WTC11 (cell line): Measurements from ENCODE around the gene MDFIC.

ENCODE experiments used
- CTCF ChIP-seq: fragments of 200-600 bp; IDR thresholded peaks from 2 replicates; pipeline ENCODE4 v1.8.0; 2022; ENCODE audit warnings: antibody characterized with exemption
- E2F1 ChIP-seq: sonication (generic); formaldehyde crosslinking; IDR thresholded peaks from 2 replicates; pipeline ENCODE4 v1.8.0; 2022; ENCODE audit warnings: mild to moderate bottlenecking, missing genetic modification reagents
- FOXJ3 ChIP-seq: sonication (generic); formaldehyde crosslinking; IDR thresholded peaks from 2 replicates; pipeline ENCODE4 v1.9.0; 2021; ENCODE audit warnings: missing genetic modification reagents, mild to moderate bottlenecking, borderline replicate concordance
- JUN ChIP-seq: sonication (generic); formaldehyde crosslinking; IDR thresholded peaks from 2 replicates; pipeline ENCODE4 v1.8.0; 2023; ENCODE audit warnings: mild to moderate bottlenecking, missing genetic modification reagents
- NFATC4 ChIP-seq: fragments of 250-450 bp; sonication (Bioruptor Pico); IDR thresholded peaks from 2 replicates; pipeline ENCODE4 v1.9.0; 2021; ENCODE audit warnings: mild to moderate bottlenecking
- NFE2L1 ChIP-seq: sonication (generic); formaldehyde crosslinking; IDR thresholded peaks from 2 replicates; pipeline ENCODE4 v1.8.1; 2023; ENCODE audit warnings: missing genetic modification reagents
- NFYB ChIP-seq: sonication (generic); formaldehyde crosslinking; conservative IDR thresholded peaks from 2 replicates; pipeline ENCODE4 v1.8.0; 2022; ENCODE audit warnings: low read depth, missing genetic modification reagents
- TEAD4 ChIP-seq: sonication (generic); formaldehyde crosslinking; IDR thresholded peaks from 2 replicates; pipeline ENCODE4 v1.8.0; 2022; ENCODE audit warnings: mild to moderate bottlenecking, missing genetic modification reagents
- TF ChIP-seq, protein P1 (sequence below): sonication (generic); formaldehyde crosslinking; IDR thresholded peaks from 2 replicates; pipeline ENCODE4 v1.8.0; 2023; ENCODE audit warnings: missing genetic modification reagents
- TF ChIP-seq, protein P2 (sequence below): sonication (generic); formaldehyde crosslinking; IDR thresholded peaks from 2 replicates; pipeline ENCODE4 v1.8.0; 2023; ENCODE audit warnings: missing genetic modification reagents, mild to moderate bottlenecking, borderline replicate concordance

DNA sequence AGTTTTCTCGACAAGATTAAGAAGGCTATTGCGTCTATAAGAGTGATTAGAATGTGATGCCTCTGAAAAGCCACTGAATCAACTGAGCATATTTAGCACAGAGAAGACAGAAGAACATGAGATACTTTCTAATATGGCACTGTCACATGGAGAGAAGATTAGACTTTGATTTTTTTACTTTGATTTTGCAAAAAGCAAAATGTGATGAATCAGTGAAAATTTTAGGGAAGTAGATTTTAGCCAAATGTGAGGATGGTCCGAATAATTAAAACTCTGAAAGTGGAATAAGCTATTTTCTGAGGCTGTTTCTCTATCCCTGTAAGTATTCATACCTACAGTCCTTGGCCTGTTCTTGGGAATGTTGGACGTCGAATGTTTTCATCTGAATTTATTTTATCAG lies 11.8 kb downstream of the MDFIC start:
- TF ChIP-seq CTCF = no peak
- TF ChIP-seq FOXJ3 (CRISPR knock-in tag) = no peak
- TF ChIP-seq NFYB (CRISPR knock-in tag) = no peak
- TF ChIP-seq TEAD4 (CRISPR knock-in tag) = no peak
- TF ChIP-seq NFE2L1 (CRISPR knock-in tag) = no peak
- no peak for TF ChIP-seq NFATC4
- TF ChIP-seq JUN (CRISPR knock-in tag) = no peak
- TF ChIP-seq, protein P1, sequence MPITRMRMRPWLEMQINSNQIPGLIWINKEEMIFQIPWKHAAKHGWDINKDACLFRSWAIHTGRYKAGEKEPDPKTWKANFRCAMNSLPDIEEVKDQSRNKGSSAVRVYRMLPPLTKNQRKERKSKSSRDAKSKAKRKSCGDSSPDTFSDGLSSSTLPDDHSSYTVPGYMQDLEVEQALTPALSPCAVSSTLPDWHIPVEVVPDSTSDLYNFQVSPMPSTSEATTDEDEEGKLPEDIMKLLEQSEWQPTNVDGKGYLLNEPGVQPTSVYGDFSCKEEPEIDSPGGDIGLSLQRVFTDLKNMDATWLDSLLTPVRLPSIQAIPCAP = no peak
- TF ChIP-seq, protein P2, sequence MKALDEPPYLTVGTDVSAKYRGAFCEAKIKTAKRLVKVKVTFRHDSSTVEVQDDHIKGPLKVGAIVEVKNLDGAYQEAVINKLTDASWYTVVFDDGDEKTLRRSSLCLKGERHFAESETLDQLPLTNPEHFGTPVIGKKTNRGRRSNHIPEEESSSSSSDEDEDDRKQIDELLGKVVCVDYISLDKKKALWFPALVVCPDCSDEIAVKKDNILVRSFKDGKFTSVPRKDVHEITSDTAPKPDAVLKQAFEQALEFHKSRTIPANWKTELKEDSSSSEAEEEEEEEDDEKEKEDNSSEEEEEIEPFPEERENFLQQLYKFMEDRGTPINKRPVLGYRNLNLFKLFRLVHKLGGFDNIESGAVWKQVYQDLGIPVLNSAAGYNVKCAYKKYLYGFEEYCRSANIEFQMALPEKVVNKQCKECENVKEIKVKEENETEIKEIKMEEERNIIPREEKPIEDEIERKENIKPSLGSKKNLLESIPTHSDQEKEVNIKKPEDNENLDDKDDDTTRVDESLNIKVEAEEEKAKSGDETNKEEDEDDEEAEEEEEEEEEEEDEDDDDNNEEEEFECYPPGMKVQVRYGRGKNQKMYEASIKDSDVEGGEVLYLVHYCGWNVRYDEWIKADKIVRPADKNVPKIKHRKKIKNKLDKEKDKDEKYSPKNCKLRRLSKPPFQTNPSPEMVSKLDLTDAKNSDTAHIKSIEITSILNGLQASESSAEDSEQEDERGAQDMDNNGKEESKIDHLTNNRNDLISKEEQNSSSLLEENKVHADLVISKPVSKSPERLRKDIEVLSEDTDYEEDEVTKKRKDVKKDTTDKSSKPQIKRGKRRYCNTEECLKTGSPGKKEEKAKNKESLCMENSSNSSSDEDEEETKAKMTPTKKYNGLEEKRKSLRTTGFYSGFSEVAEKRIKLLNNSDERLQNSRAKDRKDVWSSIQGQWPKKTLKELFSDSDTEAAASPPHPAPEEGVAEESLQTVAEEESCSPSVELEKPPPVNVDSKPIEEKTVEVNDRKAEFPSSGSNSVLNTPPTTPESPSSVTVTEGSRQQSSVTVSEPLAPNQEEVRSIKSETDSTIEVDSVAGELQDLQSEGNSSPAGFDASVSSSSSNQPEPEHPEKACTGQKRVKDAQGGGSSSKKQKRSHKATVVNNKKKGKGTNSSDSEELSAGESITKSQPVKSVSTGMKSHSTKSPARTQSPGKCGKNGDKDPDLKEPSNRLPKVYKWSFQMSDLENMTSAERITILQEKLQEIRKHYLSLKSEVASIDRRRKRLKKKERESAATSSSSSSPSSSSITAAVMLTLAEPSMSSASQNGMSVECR (CRISPR knock-in tag) = no peak
- no peak for TF ChIP-seq E2F1 (CRISPR knock-in tag)
